HL-60/S4 (cell line): ENCODE results near the gene ZNF197.
"Not testable (repeated sequence)": the region's sequence is repeated elsewhere in the genome, so short reads cannot be mapped to it uniquely, and the experiment has no call there.

Experiments used
- in situ Hi-C: fragments of 300-500 bp; cut with MboI; formaldehyde crosslinking; loops from 2 replicates; pipeline ENCODE4 v1.14.3; 2022; ENCODE audit warnings: low sequenced_read_pairs

ZNF197 gene

GRCh38 chr3:44659434-44659833, 34.6 kb downstream of the ZNF197 start:
- in situ Hi-C loops = no loop called here

GRCh38 chr3:44661189-44661588, 36.4 kb downstream of the ZNF197 start:
- in situ Hi-C loops = no loop called here

GRCh38 chr3:44665173-44665572, 40.3 kb downstream of the ZNF197 start:
- in situ Hi-C loops = no loop called here

GRCh38 chr3:44666346-44666745, 41.5 kb downstream of the ZNF197 start:
- in situ Hi-C loops = no loop called here

GRCh38 chr3:44669760-44670159, 44.9 kb downstream of the ZNF197 start:
- in situ Hi-C loops = no loop called here

- in situ Hi-C loops = not testable (repeated sequence)
These were observed 48.6 kb downstream of the ZNF197 start for GRCh38 chr3:44673466-44673865.

- in situ Hi-C loops = no loop called here
These were observed 49.4 kb downstream of the ZNF197 start for GRCh38 chr3:44674211-44674610.

- in situ Hi-C loops = no loop called here
These were observed 53.8 kb downstream of the ZNF197 start for GRCh38 chr3:44678480-44679116.

- in situ Hi-C loops = no loop called here
These were observed 56.2 kb downstream of the ZNF197 start for GRCh38 chr3:44680921-44681455.

GRCh38 chr3:44682182-44682896, 57.5 kb downstream of the ZNF197 start:
- in situ Hi-C loops = no loop called here

GRCh38 chr3:44685128-44685800, 60.4 kb downstream of the ZNF197 start:
- in situ Hi-C loops = no loop called here

GRCh38 chr3:44687898-44688297, 63.1 kb downstream of the ZNF197 start:
- in situ Hi-C loops = no loop called here
